BJ (cell line): ENCODE measurements around the gene CMTM7. TPM values are rescaled to one million over a fixed set of nuclear protein-coding genes. Genes with fewer than 3 reads are reported as not detected.

ENCODE experiments used
- CTCF ChIA-PET: fragments of 350-600 bp; formaldehyde crosslinking; extraction: SDS; loops from one replicate; lab custom pipeline; 2021; ENCODE audit warnings: antibody characterized with exemption, inconsistent platforms; lab: Yijun Ruan, JAX
- POLR2A ChIA-PET: fragments of 300-600 bp; sonication (Branson Sonifier 250); formaldehyde crosslinking; extraction: SDS; loops from one replicate; lab custom pipeline; 2021; ENCODE audit warnings: antibody characterized with exemption; lab: Charles Lee
- DNase-seq: peaks from one replicate; pipeline ENCODE4 v3.0.0-alpha.2; 2011; ENCODE audit warnings: low read depth
- H3K27me3 ChIP-seq: 2 replicates; pipeline ENCODE4 v1.6.0; 2011; ENCODE audit warnings: low read length; ENCODE audit not compliant: control insufficient read depth, insufficient read depth
- H3K36me3 ChIP-seq: 2 replicates; pipeline ENCODE4 v1.5.1; 2011; ENCODE audit warnings: low read length; ENCODE audit not compliant: control insufficient read depth, insufficient read depth
- H3K4me3 ChIP-seq: 2 replicates; pipeline ENCODE4 v1.5.1; 2011; ENCODE audit warnings: low read depth, mild to moderate bottlenecking, control low read depth, low read length
- polyA plus RNA-seq: library from polyadenylated mRNA; depleted of rRNA; stranded (reverse); fragments of >200 nt; gene quantifications from 2 replicates; pipeline ENCODE4 v1.2.3, GENCODE V29; 2011
- TF ChIP-seq, protein P1 (sequence below): IDR thresholded peaks from 2 replicates; pipeline ENCODE4 v1.5.1; 2011; ENCODE audit warnings: low read depth, mild to moderate bottlenecking, control low read depth, inconsistent platforms, low read length, moderate library complexity; ENCODE audit not compliant: insufficient read depth

Gene CMTM7
- polyA plus RNA-seq, 1 experiment: 13.7 TPM

GRCh38 chr3:32499585-32499984 lies 107.9 kb downstream of the CMTM7 start:
- no peaks in the 10 kb centered on the region for H3K36me3 ChIP-seq
- ChIA-PET POLR2A (no interaction called here), CTCF (interaction anchor here (1.7 kb wide), 1 partner anchor 11 kb away, joined by 7 read pairs; no protein-coding TSS in a partner anchor)
- H3K4me3 ChIP-seq: no peak overlapping the region
- no peaks in the 10 kb centered on the region for H3K27me3 ChIP-seq
- DNase-seq: no peak
- TF ChIP-seq, protein P1, sequence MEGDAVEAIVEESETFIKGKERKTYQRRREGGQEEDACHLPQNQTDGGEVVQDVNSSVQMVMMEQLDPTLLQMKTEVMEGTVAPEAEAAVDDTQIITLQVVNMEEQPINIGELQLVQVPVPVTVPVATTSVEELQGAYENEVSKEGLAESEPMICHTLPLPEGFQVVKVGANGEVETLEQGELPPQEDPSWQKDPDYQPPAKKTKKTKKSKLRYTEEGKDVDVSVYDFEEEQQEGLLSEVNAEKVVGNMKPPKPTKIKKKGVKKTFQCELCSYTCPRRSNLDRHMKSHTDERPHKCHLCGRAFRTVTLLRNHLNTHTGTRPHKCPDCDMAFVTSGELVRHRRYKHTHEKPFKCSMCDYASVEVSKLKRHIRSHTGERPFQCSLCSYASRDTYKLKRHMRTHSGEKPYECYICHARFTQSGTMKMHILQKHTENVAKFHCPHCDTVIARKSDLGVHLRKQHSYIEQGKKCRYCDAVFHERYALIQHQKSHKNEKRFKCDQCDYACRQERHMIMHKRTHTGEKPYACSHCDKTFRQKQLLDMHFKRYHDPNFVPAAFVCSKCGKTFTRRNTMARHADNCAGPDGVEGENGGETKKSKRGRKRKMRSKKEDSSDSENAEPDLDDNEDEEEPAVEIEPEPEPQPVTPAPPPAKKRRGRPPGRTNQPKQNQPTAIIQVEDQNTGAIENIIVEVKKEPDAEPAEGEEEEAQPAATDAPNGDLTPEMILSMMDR: no peak

DNA sequence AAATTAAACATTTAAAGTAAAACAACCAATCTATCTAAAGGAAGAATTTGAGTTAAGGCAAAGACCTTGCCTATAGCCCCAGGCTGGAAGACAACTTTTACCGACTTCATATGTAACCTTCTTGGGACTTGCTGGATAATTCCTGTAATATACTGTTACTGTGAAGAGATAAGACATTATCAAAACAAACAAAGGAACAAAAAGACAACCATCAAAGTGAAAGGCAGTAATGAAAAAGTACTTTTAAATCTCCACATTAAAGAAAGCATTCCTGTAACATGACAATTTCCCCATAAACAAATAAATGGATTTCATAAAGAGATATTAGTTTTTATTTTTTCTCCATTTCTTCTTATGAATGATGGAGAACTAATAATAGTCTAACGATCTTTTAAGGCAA lies 108.6 kb downstream of the CMTM7 start:
- Histone ChIP-seq H3K27me3 (no peaks in the 10 kb centered on the region), H3K36me3 (no peaks in the 10 kb centered on the region), H3K4me3 (no peak overlapping the region)
- ChIA-PET CTCF (interaction anchor here (1.2 to 1.7 kb wide), 2 partner anchors 10 to 12 kb away, joined by 3 to 7 read pairs; no protein-coding TSS in a partner anchor), POLR2A (no interaction called here)
- TF ChIP-seq, protein P1: no peak
- DNase-seq: no peak

GRCh38 chr3:32500880-32501782 lies 109.5 kb downstream of the CMTM7 start:
- no peak for DNase-seq
- POLR2A ChIA-PET: no interaction called here
- H3K4me3 ChIP-seq: peak overlapping the region; percentile 79
- TF ChIP-seq, protein P1: no peak
- no peaks in the 10 kb centered on the region for H3K27me3 ChIP-seq
- no peaks in the 10 kb centered on the region for H3K36me3 ChIP-seq
- CTCF ChIA-PET: interaction anchor here (1.2 to 1.7 kb wide), 3 partner anchors 9 to 126 kb away, joined by 3 to 7 read pairs (median 7); no protein-coding TSS in a partner anchor

DNA sequence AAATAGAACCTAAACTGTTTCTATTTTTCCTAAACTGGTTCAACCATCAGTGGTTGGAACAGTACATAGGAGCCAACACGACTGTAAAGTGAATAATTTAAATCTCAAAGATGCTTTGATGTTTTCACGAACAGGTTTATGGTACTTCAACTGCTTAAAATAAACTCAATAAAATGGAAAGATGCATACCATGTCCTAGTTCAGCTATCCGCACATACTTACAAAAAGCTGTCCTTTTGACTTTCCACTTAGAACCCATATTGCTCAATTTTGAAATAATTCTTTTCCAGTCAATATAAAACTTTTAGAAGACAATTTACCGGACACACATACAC lies 110.1 kb downstream of the CMTM7 start:
- peak overlapping the region; percentile 79 for H3K4me3 ChIP-seq
- no peak for DNase-seq
- TF ChIP-seq, protein P1: no peak
- H3K27me3 ChIP-seq: no peaks in the 10 kb centered on the region
- no peaks in the 10 kb centered on the region for H3K36me3 ChIP-seq
- CTCF ChIA-PET: interaction anchor here (1.2 to 1.6 kb wide), 2 partner anchors 11 to 127 kb away, joined by 3 to 7 read pairs; no protein-coding TSS in a partner anchor
- POLR2A ChIA-PET: interaction anchor here (0.6 kb wide), 1 partner anchor 69 kb away, joined by 4 read pairs; the partner anchor contains the start of gene DYNC1LI1

DNA sequence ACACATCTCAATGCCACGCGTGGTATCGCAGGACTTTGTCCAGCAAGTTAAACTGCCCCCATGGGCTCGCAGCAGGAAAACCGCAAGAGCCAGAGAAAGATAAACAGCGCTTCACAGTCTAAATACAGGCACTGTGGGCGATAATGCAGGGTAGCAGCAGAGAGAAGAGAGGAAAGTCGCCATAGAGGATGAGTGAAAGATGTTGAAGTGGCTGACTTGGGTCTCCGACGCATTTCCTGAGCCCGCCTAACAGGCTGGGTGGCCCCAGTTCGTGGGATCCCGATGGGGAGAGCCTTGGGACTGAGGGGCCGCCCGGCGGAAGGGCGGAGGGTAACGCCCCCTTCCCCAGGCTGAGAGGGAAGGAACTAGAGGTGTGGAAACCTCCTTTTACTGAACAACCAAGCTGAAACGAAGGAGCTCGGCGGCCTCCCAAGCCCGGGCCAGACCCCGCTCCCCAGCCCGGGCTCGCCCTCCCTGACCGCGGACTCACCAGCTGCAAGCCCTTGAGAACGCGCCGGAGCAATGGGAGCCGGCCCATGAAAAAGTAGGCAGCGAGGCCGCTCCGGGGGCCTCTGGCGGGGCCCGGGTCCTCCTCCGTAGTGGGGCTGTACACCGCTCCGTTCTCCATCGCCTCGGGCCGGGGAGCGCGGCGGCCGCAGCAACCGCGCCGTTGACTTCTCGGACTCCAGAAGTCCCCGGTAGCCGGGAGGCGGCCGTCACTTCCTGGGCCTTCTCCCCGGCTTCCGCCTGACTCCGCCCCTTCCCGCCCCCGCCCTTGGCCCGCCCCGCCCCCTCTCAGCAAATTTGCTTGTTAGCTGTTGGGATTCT lies 110.7 kb downstream of the CMTM7 start, which contains the start of gene CMTM6:
Gene CMTM6, minus strand, starts transcription at position 735 of the 828 bp plus-strand sequence. Its CDS starts 107 bp downstream, at position 628.
- no peaks in the 10 kb centered on the region for H3K36me3 ChIP-seq
- TF ChIP-seq, protein P1: no peak
- DNase-seq: no peak
- peak within 1 kb of the TSS; percentile 79 for H3K4me3 ChIP-seq
- POLR2A ChIA-PET: interaction anchor here (0.6 kb wide), 1 partner anchor 68 kb away, joined by 4 read pairs; the partner anchor contains the start of gene DYNC1LI1
- H3K27me3 ChIP-seq: no peaks in the 10 kb centered on the region
- CTCF ChIA-PET: interaction anchor here (1.6 kb wide), 1 partner anchor 128 kb away, joined by 7 read pairs; no protein-coding TSS in a partner anchor
